Prostate gland (tissue), 2 donors: ENCODE data around the gene MED8.

ENCODE experiments used
- CTCF ChIP-seq, 4 experiments: fragments of 200-600 bp in 2 of 4; fragments of 450-650 bp in 2 of 4; sonication (generic) in 2 of 4; IDR thresholded peaks; 1 replicate in 3 of 4; 2 replicates in 1 of 4; pipeline ENCODE4 v1.5.1; 2016 to 2019; ENCODE audit warnings: antibody characterized with exemption in 4 of 4, mild to moderate bottlenecking in 2 of 4, moderate library complexity in 2 of 4
- POLR2A ChIP-seq: fragments of 450-650 bp; IDR thresholded peaks from one replicate; pipeline ENCODE4 v1.6.1; 2016; ENCODE audit warnings: antibody characterized with exemption, mild to moderate bottlenecking
- POLR2AphosphoS5 ChIP-seq: sonication (generic); formaldehyde crosslinking; IDR thresholded peaks from one replicate; pipeline ENCODE4 v1.6.1; 2017; ENCODE audit warnings: antibody characterized with exemption

- TF ChIP-seq POLR2A (peak; percentile 79), CTCF (IDR thresholded peaks at IDR 0.05) (peak in 2 of 4 experiments; percentile 29 to 40), POLR2AphosphoS5 (peak; percentile 26)
Measured at GRCh38 chr1:43367904-43368645, 21.5 kb downstream of the MED8 start, which contains the start of gene ELOVL1.
